IMR-90 (cell line): ENCODE data around the gene TCF7L2. TPM values are rescaled to one million over a fixed set of nuclear protein-coding genes. Genes with fewer than 3 reads are reported as not detected.

Experiments used
- ATAC-seq: fragments of 200-7000 bp; cut with Tn5 transposase; 2 replicates; pipeline ENCODE4 v1.9.1; 2020; ENCODE audit warnings: low read depth, mild to moderate bottlenecking, moderate library complexity
- BruUV-seq: library from RNA; stranded (reverse); fragments of 400-500 nt; replicated peaks from 2 replicates; lab custom pipeline; 2021; lab: Mats Ljungman, UMichigan
- CTCF ChIA-PET: fragments of 300-600 bp; formaldehyde crosslinking; extraction: SDS; loops from one replicate; lab custom pipeline; 2021; ENCODE audit warnings: antibody characterized with exemption; lab: Yijun Ruan, JAX
- POLR2A ChIA-PET: fragments of 300-600 bp; sonication (Branson Sonifier 250); formaldehyde crosslinking; loops from one replicate; lab custom pipeline; 2022; ENCODE audit warnings: antibody characterized with exemption; ENCODE audit not compliant: unreplicated experiment; lab: Charles Lee
- DNase-seq: peaks from one replicate; pipeline ENCODE4 v3.0.0; 2013
- H2AFZ ChIP-seq: replicated peaks from 2 replicates; pipeline ENCODE3; 2013; ENCODE audit warnings: low read length, mild to moderate bottlenecking; ENCODE audit not compliant: poor library complexity
- H2AK5ac ChIP-seq: 2 replicates; pipeline ENCODE4 v1.6.1; 2013; ENCODE audit warnings: low read depth, low read length, inconsistent platforms
- H2AK9ac ChIP-seq: replicated peaks from 2 replicates; pipeline ENCODE3; 2013; ENCODE audit warnings: mild to moderate bottlenecking, low read depth, low read length, moderate library complexity; ENCODE audit not compliant: poor library complexity
- H2BK120ac ChIP-seq: 2 replicates; pipeline ENCODE4 v1.6.1; 2013; ENCODE audit warnings: low read depth, low read length, inconsistent platforms
- H2BK15ac ChIP-seq: 3 replicates; pipeline ENCODE4 v1.6.1; 2013; ENCODE audit warnings: low read depth, low read length, inconsistent platforms
- H2BK20ac ChIP-seq: 2 replicates; pipeline ENCODE4 v1.6.1; 2013; ENCODE audit warnings: low read depth, mild to moderate bottlenecking, inconsistent platforms, low read length, moderate library complexity
- H2BK5ac ChIP-seq: 2 replicates; pipeline ENCODE4 v1.6.1; 2013; ENCODE audit warnings: mild to moderate bottlenecking, low read depth, low read length, inconsistent platforms; ENCODE audit not compliant: poor library complexity, severe bottlenecking
- H3K14ac ChIP-seq: replicated peaks from 2 replicates; pipeline ENCODE4 v1.6.1; 2013; ENCODE audit warnings: low read depth, low read length, inconsistent platforms
- H3K18ac ChIP-seq: 2 replicates; pipeline ENCODE4 v1.6.1; 2013; ENCODE audit warnings: low read depth, low read length, control low read depth
- H3K23ac ChIP-seq: 2 replicates; pipeline ENCODE4 v1.6.1; 2013; ENCODE audit warnings: low read depth, low read length, inconsistent platforms
- H3K27ac ChIP-seq: 2 replicates; pipeline ENCODE4 v1.5.1; 2013; ENCODE audit warnings: mild to moderate bottlenecking, control low read depth, low read length; ENCODE audit not compliant: insufficient read depth
- H3K27me3 ChIP-seq: 2 replicates; pipeline ENCODE4 v1.6.1; 2013; ENCODE audit warnings: low read length; ENCODE audit not compliant: control insufficient read depth, insufficient read depth
- H3K36me3 ChIP-seq: 2 replicates; pipeline ENCODE4 v1.6.1; 2013; ENCODE audit warnings: low read length, mixed read lengths; ENCODE audit not compliant: control insufficient read depth, insufficient read depth
- H3K4ac ChIP-seq: 2 replicates; pipeline ENCODE4 v1.6.1; 2013; ENCODE audit warnings: low read depth, low read length, inconsistent platforms
- H3K4me1 ChIP-seq: 2 replicates; pipeline ENCODE4 v1.6.1; 2013; ENCODE audit warnings: low read length, mixed read lengths; ENCODE audit not compliant: control insufficient read depth, insufficient read depth
- H3K4me2 ChIP-seq: 2 replicates; pipeline ENCODE4 v1.6.1; 2013; ENCODE audit warnings: low read depth, mild to moderate bottlenecking, control low read depth, low read length, moderate library complexity
- H3K4me3 ChIP-seq: 2 replicates; pipeline ENCODE4 v1.5.1; 2013; ENCODE audit warnings: low read depth, mild to moderate bottlenecking, control low read depth, low read length, moderate library complexity; ENCODE audit not compliant: insufficient read depth
- H3K56ac ChIP-seq: 2 replicates; pipeline ENCODE4 v1.6.1; 2013; ENCODE audit warnings: low read length, inconsistent platforms; ENCODE audit not compliant: insufficient read depth; ENCODE audit errors: extremely low read depth
- H3K79me1 ChIP-seq, 2 experiments: 2 replicates each; pipeline ENCODE4 v1.6.1; 2013; ENCODE audit warnings: low read length in 2 of 2, inconsistent platforms in 1 of 2, low read depth in 1 of 2
- H3K9ac ChIP-seq: 2 replicates; pipeline ENCODE4 v1.6.1; 2013; ENCODE audit warnings: low read depth, low read length, control low read depth
- H3K9me1 ChIP-seq: 2 replicates; pipeline ENCODE4 v1.6.1; 2013; ENCODE audit warnings: low read length, inconsistent platforms; ENCODE audit not compliant: insufficient read depth
- H3K9me3 ChIP-seq: 2 replicates; pipeline ENCODE4 v1.6.1; 2013; ENCODE audit warnings: low read length; ENCODE audit not compliant: control insufficient read depth, insufficient read depth
- H4K20me1 ChIP-seq: 2 replicates; pipeline ENCODE4 v1.6.1; 2013; ENCODE audit warnings: low read length, inconsistent platforms; ENCODE audit not compliant: insufficient read depth
- H4K5ac ChIP-seq: 2 replicates; pipeline ENCODE4 v1.6.1; 2013; ENCODE audit warnings: mild to moderate bottlenecking, low read depth, low read length, control low read depth
- H4K8ac ChIP-seq, 2 experiments: 2 replicates each; pipeline ENCODE4 v1.6.1; 2013; ENCODE audit warnings: low read depth in 2 of 2, low read length in 2 of 2, control low read depth in 1 of 2, inconsistent platforms in 1 of 2
- H4K91ac ChIP-seq: 2 replicates; pipeline ENCODE4 v1.6.1; 2013; ENCODE audit warnings: low read depth, low read length, inconsistent platforms; ENCODE audit not compliant: insufficient read depth
- BHLHE40 ChIP-seq: fragments of 150-350 bp; IDR thresholded peaks from 2 replicates; pipeline ENCODE4 v1.6.1; 2016; ENCODE audit warnings: mild to moderate bottlenecking, low read depth, low read length
- CEBPB ChIP-seq: IDR thresholded peaks from 2 replicates; pipeline ENCODE4 v1.6.1; 2012; ENCODE audit warnings: low read depth, low read length, improper control_type of control experiment
- CHD1 ChIP-seq: IDR thresholded peaks from 2 replicates; pipeline ENCODE4 v1.6.1; 2012; ENCODE audit warnings: low read depth, low read length, improper control_type of control experiment
- FOS ChIP-seq: fragments of 150-350 bp; IDR thresholded peaks from 2 replicates; pipeline ENCODE4 v1.6.1; 2016; ENCODE audit warnings: low read depth, low read length
- MAFK ChIP-seq: IDR thresholded peaks from 2 replicates; pipeline ENCODE4 v1.6.1; 2012; ENCODE audit warnings: low read depth, low read length, improper control_type of control experiment
- MAZ ChIP-seq: IDR thresholded peaks from 2 replicates; pipeline ENCODE4 v1.6.1; 2012; ENCODE audit warnings: low read depth, mild to moderate bottlenecking, low read length, improper control_type of control experiment, moderate library complexity, borderline replicate concordance
- MXI1 ChIP-seq: IDR thresholded peaks from 2 replicates; pipeline ENCODE4 v1.6.1; 2012; ENCODE audit warnings: low read depth, mild to moderate bottlenecking, low read length, moderate library complexity, borderline replicate concordance
- NFE2L2 ChIP-seq: fragments of 150-350 bp; IDR thresholded peaks from 2 replicates; pipeline ENCODE4 v1.6.1; 2016; ENCODE audit warnings: low read depth, mild to moderate bottlenecking, low read length
- POLR2A ChIP-seq: IDR thresholded peaks from 2 replicates; pipeline ENCODE4 v1.6.1; 2012; ENCODE audit warnings: mild to moderate bottlenecking, low read depth, low read length
- RAD21 ChIP-seq: IDR thresholded peaks from 2 replicates; pipeline ENCODE4 v1.6.1; 2012; ENCODE audit warnings: low read length, improper control_type of control experiment
- RCOR1 ChIP-seq: IDR thresholded peaks from 2 replicates; pipeline ENCODE4 v1.6.1; 2012; ENCODE audit warnings: mild to moderate bottlenecking, low read length, improper control_type of control experiment; ENCODE audit not compliant: insufficient replicate concordance
- RFX5 ChIP-seq: IDR thresholded peaks from 2 replicates; pipeline ENCODE4 v1.8.0; 2012; ENCODE audit warnings: low read depth, mild to moderate bottlenecking, low read length, moderate library complexity
- WGBS, 2 experiments: methylation state at CpG; one replicate each; pipeline versions ENCODE4 v1.1.5 to v1.1.7; 2013; ENCODE audit warnings: missing lambda C conversion rate in 2 of 2; ENCODE audit not compliant: insufficient read length in 1 of 2; ENCODE audit errors: extremely low coverage in 2 of 2; 5-methylcytosine and 5-hydroxymethylcytosine counted together
- dilution Hi-C: fragments of 300-500 bp; cut with HindIII; formaldehyde crosslinking; loops from one replicate; pipeline ENCODE4 v1.14.3; 2018; ENCODE audit warnings: low sequenced_read_pairs; ENCODE audit not compliant: unreplicated experiment
- in situ Hi-C: fragments of 300-500 bp; cut with MboI; formaldehyde crosslinking; loops from 3 replicates; pipeline ENCODE4 v1.14.3; 2019; ENCODE audit warnings: low sequenced_read_pairs, inconsistent platforms, mixed read lengths
- intact Hi-C: fragments of 100-400 bp; cut with micrococcal nuclease; formaldehyde crosslinking; loops from 2 replicates; pipeline ENCODE4 v1.10.0; 2022
- polyA plus RNA-seq, 3 experiments: library from polyadenylated mRNA; depleted of rRNA; stranded (reverse); fragments of >200 nt; gene quantifications; 2 replicates each; pipeline ENCODE4 v1.2.3, GENCODE V29; 2012; ENCODE audit warnings: low replicate concordance in 1 of 3
- total RNA-seq: library from RNA; depleted of rRNA; stranded (reverse); fragments of >200 nt; gene quantifications from 2 replicates; pipeline ENCODE4 v1.2.3, GENCODE V29; 2012
- TF ChIP-seq, protein P1 (sequence below): conservative IDR thresholded peaks from 2 replicates; pipeline ENCODE4 v1.5.1; 2012; ENCODE audit warnings: mild to moderate bottlenecking, low read depth, low read length, improper control_type of control experiment
- TF ChIP-seq, protein P2 (sequence below): fragments of 150-350 bp; IDR thresholded peaks from 2 replicates; pipeline ENCODE4 v1.6.1; 2017; ENCODE audit warnings: mild to moderate bottlenecking, antibody characterized with exemption, low read length, low read depth
- TF ChIP-seq, protein P3 (sequence below): fragments of 150-350 bp; IDR thresholded peaks from 2 replicates; pipeline ENCODE4 v1.6.1; 2016; ENCODE audit warnings: low read depth, mild to moderate bottlenecking, low read length, moderate library complexity, borderline replicate concordance

Gene TCF7L2
- total and polyA plus RNA-seq, 2 of the 4 experiments (the other 2 are of a cell fraction): 1.3 to 12.2 TPM

DNA sequence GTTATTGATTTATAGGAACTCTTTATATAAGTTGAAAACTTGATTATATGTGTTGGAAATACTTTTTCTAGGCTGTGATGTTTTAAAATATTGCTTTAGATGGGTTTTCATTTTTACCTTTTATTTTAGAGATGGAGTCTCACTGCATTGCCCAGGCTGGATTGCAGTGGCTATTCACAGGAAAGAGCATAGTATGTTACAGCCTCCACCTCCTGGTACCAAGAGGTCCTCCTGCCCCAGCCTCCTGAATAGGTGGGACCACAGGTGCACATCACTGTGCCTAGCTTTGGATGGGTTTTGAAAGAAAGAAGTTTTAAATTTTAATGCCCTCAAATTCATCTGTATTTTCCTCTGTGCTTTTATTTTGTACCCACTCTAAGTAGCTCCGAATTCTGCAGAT is 105.4 kb downstream of the TCF7L2 start:
- Histone ChIP-seq H2BK5ac (no peak overlapping the region), H3K14ac (no peak overlapping the region), H3K27ac (no peak overlapping the region), H3K56ac (no peak overlapping the region), H3K23ac (no peak overlapping the region), H4K20me1 (peaks cover 10% of the 10 kb centered on the region; the same call in 1 of the 2 replicates), H3K4me1 (peaks cover 28% of the 10 kb centered on the region), H3K36me3 (peaks cover 1% of the 10 kb centered on the region; the same call in 1 of the 2 replicates), H3K4ac (no peak overlapping the region), H4K91ac (no peak overlapping the region), H2AK9ac (no peak overlapping the region), H3K9me3 (no peaks in the 10 kb centered on the region), H2AFZ (no peak overlapping the region), H2BK15ac (no peak overlapping the region), H3K4me2 (no peak overlapping the region), H3K79me1 (peaks cover 44 to 86% of the 10 kb centered on the region in 2 experiments), H4K8ac (no peak overlapping the region; a peak in 1 of 4 replicates), H3K9me1 (peaks cover 18% of the 10 kb centered on the region), H3K18ac (no peak overlapping the region), H2BK20ac (peak overlapping the region; percentile 24; the same call in 1 of the 2 replicates), H3K9ac (no peak overlapping the region), H4K5ac (no peak overlapping the region), H3K27me3 (no peaks in the 10 kb centered on the region), H2BK120ac (no peak overlapping the region), H2AK5ac (peak overlapping the region; percentile 68; the same call in 1 of the 2 replicates), H3K4me3 (no peak overlapping the region)
- CTCF ChIA-PET: no interaction called here
- no peak for ATAC-seq
- WGBS, 2 experiments: no CpG with 5 or more reads among the region's 1 CpG
- in situ Hi-C loops (no loop called here), dilution Hi-C loops (no loop called here), intact Hi-C loops (loop anchor here (10.0 kb wide), 1 partner anchor 329 kb away; no protein-coding TSS in a partner anchor)
- POLR2A ChIA-PET: no interaction called here
- DNase-seq: no peak
- TF ChIP-seq BHLHE40 (no peak), FOS (no peak), NFE2L2 (no peak), RAD21 (no peak), POLR2A (no peak), RFX5 (no peak), MAFK (no peak), RCOR1 (no peak), MXI1 (no peak), CEBPB (no peak), CHD1 (no peak), MAZ (no peak)
- TF ChIP-seq, protein P1, sequence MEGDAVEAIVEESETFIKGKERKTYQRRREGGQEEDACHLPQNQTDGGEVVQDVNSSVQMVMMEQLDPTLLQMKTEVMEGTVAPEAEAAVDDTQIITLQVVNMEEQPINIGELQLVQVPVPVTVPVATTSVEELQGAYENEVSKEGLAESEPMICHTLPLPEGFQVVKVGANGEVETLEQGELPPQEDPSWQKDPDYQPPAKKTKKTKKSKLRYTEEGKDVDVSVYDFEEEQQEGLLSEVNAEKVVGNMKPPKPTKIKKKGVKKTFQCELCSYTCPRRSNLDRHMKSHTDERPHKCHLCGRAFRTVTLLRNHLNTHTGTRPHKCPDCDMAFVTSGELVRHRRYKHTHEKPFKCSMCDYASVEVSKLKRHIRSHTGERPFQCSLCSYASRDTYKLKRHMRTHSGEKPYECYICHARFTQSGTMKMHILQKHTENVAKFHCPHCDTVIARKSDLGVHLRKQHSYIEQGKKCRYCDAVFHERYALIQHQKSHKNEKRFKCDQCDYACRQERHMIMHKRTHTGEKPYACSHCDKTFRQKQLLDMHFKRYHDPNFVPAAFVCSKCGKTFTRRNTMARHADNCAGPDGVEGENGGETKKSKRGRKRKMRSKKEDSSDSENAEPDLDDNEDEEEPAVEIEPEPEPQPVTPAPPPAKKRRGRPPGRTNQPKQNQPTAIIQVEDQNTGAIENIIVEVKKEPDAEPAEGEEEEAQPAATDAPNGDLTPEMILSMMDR: no peak
- TF ChIP-seq, protein P2, sequence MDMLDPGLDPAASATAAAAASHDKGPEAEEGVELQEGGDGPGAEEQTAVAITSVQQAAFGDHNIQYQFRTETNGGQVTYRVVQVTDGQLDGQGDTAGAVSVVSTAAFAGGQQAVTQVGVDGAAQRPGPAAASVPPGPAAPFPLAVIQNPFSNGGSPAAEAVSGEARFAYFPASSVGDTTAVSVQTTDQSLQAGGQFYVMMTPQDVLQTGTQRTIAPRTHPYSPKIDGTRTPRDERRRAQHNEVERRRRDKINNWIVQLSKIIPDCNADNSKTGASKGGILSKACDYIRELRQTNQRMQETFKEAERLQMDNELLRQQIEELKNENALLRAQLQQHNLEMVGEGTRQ: no peak
- TF ChIP-seq, protein P3, sequence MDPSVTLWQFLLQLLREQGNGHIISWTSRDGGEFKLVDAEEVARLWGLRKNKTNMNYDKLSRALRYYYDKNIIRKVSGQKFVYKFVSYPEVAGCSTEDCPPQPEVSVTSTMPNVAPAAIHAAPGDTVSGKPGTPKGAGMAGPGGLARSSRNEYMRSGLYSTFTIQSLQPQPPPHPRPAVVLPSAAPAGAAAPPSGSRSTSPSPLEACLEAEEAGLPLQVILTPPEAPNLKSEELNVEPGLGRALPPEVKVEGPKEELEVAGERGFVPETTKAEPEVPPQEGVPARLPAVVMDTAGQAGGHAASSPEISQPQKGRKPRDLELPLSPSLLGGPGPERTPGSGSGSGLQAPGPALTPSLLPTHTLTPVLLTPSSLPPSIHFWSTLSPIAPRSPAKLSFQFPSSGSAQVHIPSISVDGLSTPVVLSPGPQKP: no peak
- BruUV-seq: no TSS peak
